Measurements from ENCODE around the gene SUMO2. TPM values are rescaled to one million over a fixed set of nuclear protein-coding genes. Genes with fewer than 3 reads are reported as not detected.

The SUMO2 gene
- total RNA-seq, 2 donors from 2014 or later: 586 to 714 TPM

- H3K4me1 Mint-ChIP-seq: no peaks in the 10 kb centered on the region
- Histone ChIP-seq H3K4me3 (ENCODE audit: low read length) (no peak overlapping the region), H3K27me3 (ENCODE audit: control insufficient read depth, insufficient read depth, low read length, poor library complexity, severe bottlenecking) (no peaks in the 10 kb centered on the region), H3K9me3 (ENCODE audit: control insufficient read depth, low read length) (no peaks in the 10 kb centered on the region), H3K27ac (ENCODE audit: low read depth, low read length) (no peak overlapping the region), H3K9ac (ENCODE audit: extremely low read depth, low read length, poor library complexity, severe bottlenecking) (no peak overlapping the region), H3K36me3 (ENCODE audit: control insufficient read depth, insufficient read depth, low read length) (peaks cover 82% of the 10 kb centered on the region), H3K4me1 (ENCODE audit: control insufficient read depth, insufficient read depth, low read length) (no peaks in the 10 kb centered on the region)
- no peaks in the 10 kb centered on the region for H3K9me3 Mint-ChIP-seq
- DNase-seq: no peak
- H3K27me3 Mint-ChIP-seq (ENCODE audit: insufficient read depth): no peaks in the 10 kb centered on the region
- H3K27ac Mint-ChIP-seq: no peak overlapping the region
- peaks cover 67% of the 10 kb centered on the region for H3K36me3 Mint-ChIP-seq (ENCODE audit: low read depth)
- no peak overlapping the region for H3K4me3 Mint-ChIP-seq
- TF ChIP-seq CTCF (conservative IDR thresholded peaks at IDR 0.05): no peak
- 89 to 96% methylated on average over 5 to 8 of the region's 8 CpGs for WGBS, 2 experiments (ENCODE audit: insufficient coverage in 1 of 2, insufficient read length in 1 of 2)
Observed at GRCh38 chr17:75231071-75231470, 48.3 kb upstream of the SUMO2 start.

GRCh38 chr17:75228847-75229246, 46.1 kb upstream of the SUMO2 start:
- no peak for TF ChIP-seq CTCF (conservative IDR thresholded peaks at IDR 0.05)
- H3K27ac Mint-ChIP-seq: no peak overlapping the region

GRCh38 chr17:75228305-75228704, 45.5 kb upstream of the SUMO2 start:
- no peak overlapping the region for H3K9ac ChIP-seq (ENCODE audit: extremely low read depth, low read length, poor library complexity, severe bottlenecking)
- H3K9me3 ChIP-seq (ENCODE audit: control insufficient read depth, low read length): no peaks in the 10 kb centered on the region
- TF ChIP-seq CTCF (conservative IDR thresholded peaks at IDR 0.05): no peak
- no peaks in the 10 kb centered on the region for H3K27me3 Mint-ChIP-seq (ENCODE audit: insufficient read depth)
- no peak overlapping the region for H3K4me3 Mint-ChIP-seq
- H3K27ac ChIP-seq (ENCODE audit: low read depth, low read length): no peak overlapping the region
- no peak overlapping the region for H3K4me3 ChIP-seq (ENCODE audit: low read length)
- no peaks in the 10 kb centered on the region for H3K27me3 ChIP-seq (ENCODE audit: control insufficient read depth, insufficient read depth, low read length, poor library complexity, severe bottlenecking)
- no peak for DNase-seq
- H3K9me3 Mint-ChIP-seq: no peaks in the 10 kb centered on the region
- H3K27ac Mint-ChIP-seq: no peak overlapping the region
- no peaks in the 10 kb centered on the region for H3K4me1 Mint-ChIP-seq
- WGBS, 2 experiments (ENCODE audit: insufficient coverage in 1 of 2, insufficient read length in 1 of 2): 100% methylated on average over 1 to 2 of the region's 2 CpGs
- H3K4me1 ChIP-seq (ENCODE audit: control insufficient read depth, insufficient read depth, low read length): no peaks in the 10 kb centered on the region
- H3K36me3 ChIP-seq (ENCODE audit: control insufficient read depth, insufficient read depth, low read length): peaks cover 86% of the 10 kb centered on the region
- H3K36me3 Mint-ChIP-seq (ENCODE audit: low read depth): peaks cover 67% of the 10 kb centered on the region

More at GRCh38 chr17:75228847-75229246, 46.1 kb upstream of the SUMO2 start:
- H3K4me1 Mint-ChIP-seq: no peaks in the 10 kb centered on the region
- no peak overlapping the region for H3K9ac ChIP-seq (ENCODE audit: extremely low read depth, low read length, poor library complexity, severe bottlenecking)
- peaks cover 83% of the 10 kb centered on the region for H3K36me3 ChIP-seq (ENCODE audit: control insufficient read depth, insufficient read depth, low read length)
- H3K9me3 Mint-ChIP-seq: no peaks in the 10 kb centered on the region
- H3K36me3 Mint-ChIP-seq (ENCODE audit: low read depth): peaks cover 66% of the 10 kb centered on the region
- 90 to 96% methylated on average over 4 of the region's 4 CpGs for WGBS, 2 experiments (ENCODE audit: insufficient coverage in 1 of 2, insufficient read length in 1 of 2)
- H3K27me3 Mint-ChIP-seq (ENCODE audit: insufficient read depth): no peaks in the 10 kb centered on the region
- H3K27ac ChIP-seq (ENCODE audit: low read depth, low read length): no peak overlapping the region
- no peak for DNase-seq
- H3K9me3 ChIP-seq (ENCODE audit: control insufficient read depth, low read length): no peaks in the 10 kb centered on the region
- no peak overlapping the region for H3K4me3 ChIP-seq (ENCODE audit: low read length)
- no peak overlapping the region for H3K4me3 Mint-ChIP-seq
- no peaks in the 10 kb centered on the region for H3K27me3 ChIP-seq (ENCODE audit: control insufficient read depth, insufficient read depth, low read length, poor library complexity, severe bottlenecking)
- H3K4me1 ChIP-seq (ENCODE audit: control insufficient read depth, insufficient read depth, low read length): no peaks in the 10 kb centered on the region

Data from endodermal cell (in vitro differentiated cells).